ENCODE measurements around the gene SUSD5.
"Not testable (repeated sequence)": the region's sequence is repeated elsewhere in the genome, so short reads cannot be mapped to it uniquely, and the experiment has no call there.

Gene SUSD5

DNA sequence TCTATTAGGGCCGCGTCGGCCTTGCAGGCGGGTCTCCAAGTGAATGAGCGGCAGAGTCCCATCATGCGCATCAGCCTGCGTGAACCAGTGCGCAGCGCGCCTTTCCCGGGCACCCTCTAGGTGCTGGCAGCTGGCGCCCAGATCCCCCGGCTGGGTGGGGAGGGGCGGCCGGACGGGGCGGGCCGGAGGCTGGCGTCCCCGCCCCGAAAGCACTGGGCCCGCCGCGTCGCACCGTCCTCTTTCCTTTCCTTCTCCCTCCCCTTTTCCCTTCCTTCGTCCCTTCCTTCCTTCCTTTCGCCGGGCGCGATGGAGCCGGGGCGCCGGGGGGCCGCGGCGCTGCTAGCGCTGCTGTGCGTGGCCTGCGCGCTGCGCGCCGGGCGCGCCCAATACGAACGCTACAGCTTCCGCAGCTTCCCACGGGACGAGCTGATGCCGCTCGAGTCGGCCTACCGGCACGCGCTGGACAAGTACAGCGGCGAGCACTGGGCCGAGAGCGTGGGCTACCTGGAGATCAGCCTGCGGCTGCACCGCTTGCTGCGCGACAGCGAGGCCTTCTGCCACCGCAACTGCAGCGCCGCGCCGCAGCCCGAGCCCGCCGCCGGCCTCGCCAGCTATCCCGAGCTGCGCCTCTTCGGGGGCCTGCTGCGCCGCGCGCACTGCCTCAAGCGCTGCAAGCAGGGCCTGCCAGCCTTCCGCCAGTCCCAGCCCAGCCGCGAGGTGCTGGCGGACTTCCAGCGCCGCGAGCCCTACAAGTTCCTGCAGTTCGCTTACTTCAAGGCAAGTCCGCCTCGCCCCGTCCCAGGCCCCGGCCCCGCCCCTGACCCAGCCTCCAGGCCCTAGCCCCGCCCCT is 104.6 kb downstream of the SUSD5 start, which contains the start of gene CRTAP:
TSS of gene CRTAP (plus strand) at position 243 of the 850 bp plus-strand sequence. CDS start at position 307, 64 bp downstream.
- peak; percentile 95 for DNase-seq

DNA sequence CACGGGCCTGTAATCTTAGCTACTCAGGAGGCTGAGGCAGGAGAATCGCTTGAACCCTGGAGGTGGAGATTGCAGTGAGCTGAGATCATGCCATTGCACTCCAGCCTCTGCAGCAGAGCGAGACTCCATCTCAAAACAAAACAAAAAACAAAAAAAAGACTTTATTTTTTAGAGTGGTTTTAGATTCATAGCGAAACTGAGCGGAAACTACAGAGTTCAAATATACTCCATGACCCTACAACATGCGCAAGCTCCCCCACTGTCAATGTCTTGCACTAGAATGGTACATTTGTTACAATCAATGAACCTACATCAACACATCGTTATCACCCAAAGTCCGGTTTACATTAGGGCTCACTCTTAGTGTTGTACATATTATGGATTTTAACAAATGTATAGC is 107.0 kb downstream of the SUSD5 start:
- DNase-seq, result no peak

DNA sequence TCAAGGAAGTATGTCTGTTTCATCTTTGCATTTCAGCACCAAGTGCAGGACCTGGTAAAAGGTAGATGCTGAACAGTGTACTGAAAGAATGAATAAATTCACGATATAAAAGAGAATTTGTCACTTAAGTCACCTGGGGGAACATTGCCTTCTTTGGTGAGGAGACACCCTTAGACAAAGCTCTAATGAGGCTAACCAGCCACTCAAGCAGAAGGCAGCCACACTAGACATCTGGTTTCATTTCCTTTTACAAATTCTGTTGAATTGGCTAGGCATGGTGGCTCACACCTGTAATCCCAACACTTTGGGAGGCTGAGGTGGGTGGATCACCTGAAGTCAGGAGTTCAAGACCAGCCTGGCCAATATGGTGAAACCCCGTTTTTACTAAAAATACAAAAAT is 111.8 kb downstream of the SUSD5 start:
- not testable (repeated sequence) for DNase-seq

DNA sequence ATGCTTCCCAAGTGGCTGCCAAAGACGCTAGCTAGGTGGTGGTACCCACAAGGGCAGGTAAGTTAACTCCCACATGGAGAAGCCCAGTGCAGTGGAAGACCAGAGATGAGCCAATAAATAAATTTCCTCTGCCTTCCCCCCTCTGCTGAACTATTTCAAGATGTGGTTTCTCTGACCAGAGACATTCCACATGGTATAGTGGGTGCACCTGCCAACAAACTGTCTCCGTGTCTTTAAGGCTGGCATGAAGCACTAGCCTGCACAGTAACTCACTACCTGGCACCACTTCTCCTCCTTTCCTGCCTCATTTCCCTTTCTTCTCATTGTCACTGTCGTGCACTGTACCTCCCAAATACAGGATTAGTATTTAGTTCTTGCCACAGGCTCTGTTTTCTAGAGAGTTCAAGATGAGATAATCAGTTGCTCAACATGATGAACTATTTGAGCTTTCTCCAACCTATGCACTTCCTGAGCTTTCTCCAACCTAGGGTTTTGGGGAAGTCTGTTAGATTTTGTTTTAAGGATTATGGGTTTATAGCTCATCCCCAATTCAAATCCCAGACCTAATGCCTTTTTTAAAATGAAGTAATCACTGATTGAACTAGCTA is 113.2 kb downstream of the SUSD5 start:
- DNase-seq, result no peak

DNA sequence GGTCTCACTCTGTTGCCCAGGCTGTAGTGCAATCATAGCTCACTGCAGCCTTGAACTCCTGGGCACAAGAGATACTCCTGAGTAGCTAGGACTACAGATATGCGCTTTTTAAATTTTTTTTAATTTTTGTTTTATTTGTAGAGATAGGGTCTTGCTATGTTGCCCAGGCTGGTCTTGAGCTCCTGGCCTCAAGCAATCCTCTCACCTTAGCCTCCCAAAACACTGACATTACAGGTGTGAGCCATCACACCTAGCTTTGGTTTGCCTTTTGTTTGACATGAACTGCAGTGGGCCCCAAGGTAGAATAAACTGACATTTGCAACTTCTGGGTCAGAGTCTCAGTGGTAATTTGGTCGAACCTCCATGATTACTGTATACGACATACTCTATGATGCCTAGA is 113.8 kb downstream of the SUSD5 start:
- DNase-seq, result no peak

DNA sequence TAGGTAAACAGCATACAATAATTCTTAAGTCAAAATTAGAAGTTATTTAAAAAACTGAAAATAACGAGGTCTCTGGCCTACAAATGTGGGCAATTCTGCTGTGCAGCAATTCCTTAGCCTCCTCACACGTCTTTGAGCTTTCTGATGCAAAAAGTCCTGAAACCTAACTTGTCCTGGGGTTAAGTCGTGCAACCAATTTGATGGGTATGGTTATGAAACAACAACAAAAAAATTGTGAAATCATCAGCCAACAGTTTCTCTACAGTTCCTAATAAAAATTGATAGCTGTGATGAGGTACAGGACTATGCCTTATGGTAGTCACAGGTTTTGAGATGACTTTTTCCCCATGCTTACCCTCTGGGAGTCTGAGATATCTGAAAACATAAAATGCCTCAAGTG is 115.1 kb downstream of the SUSD5 start:
- no peak for DNase-seq

DNA sequence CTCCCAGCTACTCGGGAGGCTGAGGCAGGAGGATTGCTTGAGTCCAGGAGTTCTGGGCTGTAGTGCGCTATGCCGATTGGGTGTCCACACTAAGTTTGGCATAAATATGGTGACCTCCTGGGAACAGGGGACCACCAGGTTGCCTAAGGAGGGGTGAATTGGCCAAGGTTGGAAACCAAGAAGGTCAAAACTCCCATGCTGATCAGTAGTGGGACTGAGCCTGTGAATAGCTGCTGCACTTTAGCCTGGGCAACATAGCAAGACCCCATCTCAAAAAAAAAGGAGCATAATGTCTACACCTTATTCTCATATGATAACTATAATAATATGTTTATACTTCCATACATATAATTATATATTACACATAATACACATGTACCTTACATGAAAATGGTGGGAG is 115.6 kb downstream of the SUSD5 start:
- no peak for DNase-seq

DNA sequence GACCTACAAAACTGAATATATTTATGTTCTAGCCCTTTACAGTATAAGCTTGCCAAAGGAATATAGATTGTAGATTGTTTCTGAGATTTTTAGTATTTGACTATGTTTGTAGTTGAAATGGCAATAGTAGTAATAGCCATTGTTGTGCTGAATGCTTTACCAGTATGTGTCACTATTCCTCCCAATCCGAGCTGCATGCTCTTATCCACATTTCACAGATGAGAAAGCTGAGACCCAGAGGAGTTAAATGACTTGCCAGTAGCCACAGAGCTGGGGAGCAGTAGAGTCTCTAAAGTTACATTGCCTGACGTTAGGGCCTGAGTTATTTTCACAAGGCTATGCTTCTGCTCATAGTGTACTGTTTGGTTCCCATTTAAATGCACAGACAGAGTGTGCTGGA is 118.4 kb downstream of the SUSD5 start:
- no peak for DNase-seq
